NCI-H1105 treated with DMSO at 0.1 percent for 48 hours (cell line): ENCODE data around the gene FGFR2.

Experiments
- DNase-seq: peaks from one replicate; lab custom pipeline; 2025; lab: John Stamatoyannopoulos, UW

The FGFR2 gene

DNA sequence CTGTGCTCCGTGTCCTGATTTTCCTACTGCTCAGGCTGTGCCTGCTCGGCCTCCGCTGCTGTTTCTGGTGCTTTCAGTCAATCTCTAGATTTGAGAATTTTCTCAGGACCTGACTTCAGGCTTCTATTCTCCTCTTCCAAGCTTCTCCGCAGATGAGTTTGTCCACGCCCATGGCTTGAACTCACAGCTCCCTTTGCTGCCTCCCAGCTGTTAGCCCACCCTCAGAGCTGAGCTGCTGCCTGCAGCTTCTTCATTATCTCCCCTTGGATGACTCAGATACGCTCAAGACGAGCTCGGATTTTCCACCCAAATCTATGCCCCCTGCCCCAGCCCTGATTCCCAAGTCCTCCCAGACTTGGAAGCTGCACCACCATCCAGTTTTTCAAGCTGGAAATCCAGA, 104.7 kb downstream of the FGFR2 start:
- DNase-seq: no peak

DNA sequence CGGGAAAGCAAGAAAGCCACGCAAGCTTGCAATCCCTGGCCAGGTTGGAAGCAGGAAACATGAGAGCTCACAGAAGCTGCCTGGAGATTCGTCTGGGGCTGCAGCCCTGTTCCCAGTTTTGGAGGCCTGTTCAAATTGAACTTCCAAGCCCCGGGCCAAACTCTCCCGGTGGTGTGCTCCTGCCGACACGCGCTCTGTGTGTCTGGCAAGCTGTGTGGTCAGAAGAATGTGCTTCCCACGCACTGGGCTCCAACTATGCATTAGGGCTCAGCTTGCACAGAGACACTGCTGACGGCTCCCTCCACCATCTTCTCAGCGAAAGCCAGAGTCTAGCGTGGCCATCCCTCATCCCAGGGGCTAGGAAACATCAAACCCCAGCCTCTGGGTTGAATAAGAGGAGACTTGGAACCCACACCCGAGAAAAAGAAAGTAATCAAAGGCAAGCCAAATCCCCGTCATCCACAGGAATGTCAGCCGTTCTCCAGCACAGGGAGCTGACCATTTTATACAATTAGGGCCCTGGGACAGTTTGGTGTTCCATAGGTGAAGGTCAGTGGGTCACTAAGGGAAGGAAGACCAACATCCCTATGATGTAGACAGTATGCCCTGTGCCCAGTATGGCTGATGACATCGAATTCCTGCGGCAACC, 107.2 kb downstream of the FGFR2 start:
- no peak for DNase-seq

DNA sequence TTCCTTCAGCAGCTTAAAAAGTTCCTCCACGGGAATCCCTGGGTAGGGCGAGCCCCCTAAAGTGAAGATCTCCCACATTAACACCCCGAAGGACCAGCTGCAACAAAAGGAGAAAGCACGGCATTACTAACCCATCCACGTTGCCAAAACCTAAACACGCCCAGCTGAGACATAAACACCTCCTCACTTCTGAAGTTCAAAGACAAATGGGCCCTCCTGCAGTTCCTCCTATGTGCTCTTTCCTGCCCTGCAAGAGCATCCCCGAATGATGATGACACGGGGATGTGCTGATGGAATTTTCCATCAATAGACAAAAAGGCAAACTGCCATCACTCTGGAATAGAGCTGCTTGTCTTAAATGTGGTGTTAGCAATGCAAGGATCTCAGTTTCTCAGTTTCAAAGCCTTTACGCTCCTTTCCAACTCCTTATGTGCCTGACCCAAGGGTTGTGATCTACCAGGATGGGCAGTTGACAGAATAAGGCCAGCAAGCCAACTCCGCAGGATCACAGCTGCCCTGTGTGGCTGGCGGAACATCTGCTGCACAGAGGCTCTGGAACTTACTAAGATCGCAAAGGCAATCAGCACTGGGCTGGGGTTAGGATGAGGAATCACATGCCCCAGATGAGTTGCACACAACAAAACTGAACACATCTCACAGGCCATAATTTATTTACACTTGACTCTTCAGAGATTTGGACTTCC, 112.7 kb downstream of the FGFR2 start:
- DNase-seq: no peak

DNA sequence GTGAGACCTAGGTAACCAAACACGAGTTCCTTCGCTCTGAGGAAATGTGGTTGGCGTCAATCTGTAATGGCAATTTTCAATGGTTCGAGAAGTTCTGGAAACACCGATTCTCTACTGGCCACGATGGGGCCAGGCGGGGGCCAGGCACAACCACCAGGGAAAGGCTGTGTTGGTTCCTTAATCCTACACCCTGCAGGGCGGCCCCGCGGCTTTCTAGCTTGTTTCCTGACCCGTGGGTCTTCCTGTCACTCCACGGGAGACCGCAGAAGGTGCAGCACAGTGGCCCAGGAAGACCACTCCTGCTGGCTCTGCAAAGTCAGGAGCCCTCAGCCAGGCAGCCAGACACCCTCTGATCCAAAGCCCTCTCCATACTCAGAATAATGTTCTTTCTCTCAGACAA, 113.4 kb downstream of the FGFR2 start:
- DNase-seq: no peak

DNA sequence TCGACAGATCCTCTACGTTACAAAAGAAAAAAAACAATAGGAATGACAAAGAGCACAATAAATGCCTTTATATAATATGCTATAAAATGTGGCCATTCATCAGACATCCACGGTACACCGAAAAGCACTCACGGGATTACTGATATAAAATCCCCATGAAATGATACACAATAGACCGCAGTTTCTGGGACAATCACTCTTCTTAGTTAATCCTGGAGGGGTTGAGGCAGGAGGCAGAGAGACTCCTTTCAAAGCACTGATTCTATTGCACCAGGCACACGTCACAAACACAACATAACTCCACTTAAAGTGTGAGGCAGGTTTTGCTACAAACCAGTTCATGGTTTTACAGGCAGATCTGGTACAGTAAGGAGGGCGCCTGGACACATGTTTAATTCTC, 113.8 kb downstream of the FGFR2 start:
- DNase-seq: no peak

DNA sequence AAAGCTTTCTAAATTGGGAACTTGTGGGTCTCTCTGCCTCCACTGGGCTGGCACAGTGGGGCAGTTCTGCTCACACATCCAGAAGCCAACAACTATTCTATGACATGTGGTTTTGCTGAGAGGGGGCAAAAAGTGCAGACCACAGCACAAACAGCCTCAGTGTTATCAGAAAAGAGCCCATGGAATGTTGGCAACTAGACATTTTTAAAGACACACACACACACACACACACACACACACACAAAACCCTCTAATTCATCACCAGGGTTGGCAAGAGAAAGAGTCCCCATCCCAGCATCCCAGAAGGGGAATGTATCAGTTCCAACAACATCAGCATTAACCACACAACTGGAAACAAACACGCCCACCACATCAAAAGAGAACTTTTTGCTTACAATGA, 117.1 kb downstream of the FGFR2 start:
- no peak for DNase-seq

DNA sequence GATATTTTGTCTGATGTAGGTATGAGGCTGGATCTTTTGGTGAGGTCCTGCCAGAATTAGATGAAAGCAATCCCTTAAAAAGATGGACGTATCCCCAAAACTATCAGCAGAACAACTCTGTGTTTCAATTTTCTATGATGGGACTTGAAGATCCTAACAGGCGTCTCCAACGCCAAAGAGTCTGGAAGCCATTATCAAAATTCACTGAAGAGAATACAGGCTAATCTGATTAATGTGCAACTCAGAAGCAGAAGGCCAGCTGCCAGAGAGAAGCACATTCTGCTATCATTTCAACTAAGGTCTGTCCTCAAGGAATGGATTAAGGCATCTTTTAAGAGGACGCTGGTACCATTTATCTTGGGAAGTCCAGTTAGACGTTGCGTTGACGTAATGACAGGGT, 119.7 kb downstream of the FGFR2 start:
- no peak for DNase-seq

DNA sequence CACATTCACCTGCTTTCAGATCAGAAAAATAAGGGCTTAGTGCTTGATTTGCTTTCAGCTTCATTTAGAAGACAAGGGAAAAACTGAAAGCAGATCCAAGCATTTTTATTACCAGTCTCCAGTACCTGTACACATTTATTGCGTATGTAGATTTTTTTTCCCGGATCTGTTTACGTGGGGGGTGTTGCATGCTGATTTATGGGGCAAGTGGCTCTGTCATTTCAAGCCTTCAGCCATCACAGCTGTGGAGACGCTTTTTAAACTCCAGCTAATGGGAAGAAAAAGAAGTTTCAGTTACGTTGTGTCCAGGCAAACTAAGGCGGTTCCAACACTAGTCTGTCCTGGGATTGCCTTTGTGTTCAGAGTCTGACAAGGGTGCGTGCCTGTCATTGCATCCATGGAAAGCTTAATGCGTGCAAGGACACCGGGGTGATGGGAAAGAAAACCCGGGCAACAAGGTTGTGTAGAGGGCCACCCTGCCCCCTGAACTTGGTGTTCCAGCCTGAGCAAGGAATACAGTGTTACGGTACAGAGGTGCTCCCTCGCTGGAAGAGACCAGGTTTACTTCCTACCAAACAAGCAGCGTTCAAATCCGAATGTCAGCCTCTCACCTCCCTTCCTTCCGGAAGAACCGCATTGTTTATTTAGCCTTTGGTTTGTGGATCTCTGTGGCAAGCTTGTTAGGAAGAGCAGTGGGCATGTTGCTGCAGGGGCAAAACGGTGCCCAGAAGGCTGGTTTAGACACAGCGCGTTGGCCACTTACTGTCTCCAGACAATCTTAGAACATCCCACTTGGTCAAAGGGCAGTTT, 128.2 kb downstream of the FGFR2 start:
- DNase-seq: no peak

DNA sequence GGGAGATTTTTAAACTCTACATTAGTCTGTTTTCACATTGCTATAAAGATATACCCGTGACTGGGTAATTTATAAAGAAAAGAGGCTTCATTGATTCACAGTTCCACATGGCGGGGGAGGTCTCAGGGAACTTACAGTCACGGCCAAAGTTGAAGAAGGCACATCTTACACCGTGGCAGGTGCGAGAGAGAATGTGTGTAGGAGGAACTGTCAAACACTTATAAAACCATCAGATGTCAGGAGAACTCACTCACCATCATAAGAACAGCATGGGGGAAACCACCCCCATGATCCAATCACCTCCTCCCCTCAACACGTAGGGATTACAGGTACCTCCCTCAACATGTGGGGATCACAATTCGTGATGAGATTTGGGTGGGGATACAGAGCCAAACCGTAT, 129.5 kb downstream of the FGFR2 start:
- DNase-seq: no peak

DNA sequence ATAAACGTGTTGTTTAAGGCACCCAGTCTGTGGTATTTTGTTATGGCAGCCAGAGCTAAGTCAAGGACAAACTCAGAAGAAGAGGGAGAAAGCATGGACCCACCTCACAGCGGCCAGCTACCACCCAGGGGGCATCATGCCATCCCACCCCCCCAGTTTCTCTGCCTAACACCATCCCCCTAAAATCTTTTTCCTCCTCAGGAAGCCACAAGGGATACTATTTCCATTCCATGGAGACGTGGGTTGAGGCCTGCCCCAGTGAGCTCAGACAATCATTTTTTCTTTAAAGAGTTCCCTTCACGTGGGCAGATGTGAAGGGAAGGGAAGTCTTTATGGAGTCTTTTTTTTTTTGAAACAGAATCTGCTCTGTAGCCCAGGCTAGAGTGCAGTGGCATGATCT, 131.8 kb downstream of the FGFR2 start:
- DNase-seq: no peak

DNA sequence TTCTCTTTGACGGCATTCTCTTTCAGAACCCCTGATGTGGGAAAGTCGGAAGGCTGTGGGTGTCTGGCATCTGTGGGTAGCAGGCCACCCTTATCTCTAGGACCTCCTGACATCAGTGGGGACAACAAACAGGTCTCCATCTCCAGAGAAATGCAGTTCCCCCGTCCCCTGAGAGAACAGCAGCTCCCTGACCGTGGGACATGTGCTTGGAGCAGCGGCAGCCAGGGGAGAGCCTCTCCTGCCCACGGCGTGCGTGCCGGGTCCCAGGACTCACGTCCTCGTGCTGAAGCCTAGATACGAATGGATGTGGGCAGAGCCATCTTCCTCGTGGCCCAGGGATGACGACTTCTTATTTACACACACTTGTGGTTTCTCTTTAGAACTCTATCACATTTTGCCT, 133.0 kb downstream of the FGFR2 start:
- DNase-seq: no peak

DNA sequence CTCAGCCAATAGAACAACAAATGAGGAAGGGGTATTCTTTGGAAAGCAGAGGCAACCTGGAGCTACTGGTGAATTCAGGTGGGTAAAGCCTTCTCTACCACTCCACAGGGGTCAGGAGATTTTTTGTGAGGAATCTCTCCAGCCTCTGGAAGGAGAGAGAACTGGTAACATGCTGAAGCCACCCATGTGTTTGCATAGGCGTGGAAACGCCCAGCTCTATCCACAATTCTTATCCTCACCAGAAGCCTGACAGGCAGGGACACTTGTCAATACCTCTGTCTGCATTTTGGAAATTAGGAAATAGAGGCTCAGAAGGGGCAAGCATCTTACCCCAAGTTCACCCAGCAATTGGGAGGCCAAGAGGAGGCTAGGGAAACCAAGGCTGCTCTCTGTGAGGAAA, 133.7 kb downstream of the FGFR2 start:
- DNase-seq: no peak

DNA sequence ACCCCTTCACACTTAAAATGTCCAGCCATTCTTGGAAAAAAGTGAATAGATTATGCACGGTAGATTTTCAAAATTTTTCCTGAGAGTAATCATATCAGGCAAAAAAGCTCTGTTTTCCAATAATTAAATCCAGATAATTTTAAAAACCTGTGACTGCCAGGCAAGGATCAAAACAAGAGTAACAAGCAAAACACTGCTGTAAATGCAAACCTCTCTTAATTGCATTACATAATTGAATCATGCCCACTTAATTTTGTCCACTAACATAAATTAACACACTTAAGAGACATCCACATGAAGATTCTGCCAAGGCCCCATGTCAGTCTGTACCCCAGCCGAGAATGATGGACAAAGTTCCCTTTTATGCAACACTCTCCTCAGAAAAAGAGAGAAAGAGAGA, 135.3 kb downstream of the FGFR2 start:
- DNase-seq: no peak

DNA sequence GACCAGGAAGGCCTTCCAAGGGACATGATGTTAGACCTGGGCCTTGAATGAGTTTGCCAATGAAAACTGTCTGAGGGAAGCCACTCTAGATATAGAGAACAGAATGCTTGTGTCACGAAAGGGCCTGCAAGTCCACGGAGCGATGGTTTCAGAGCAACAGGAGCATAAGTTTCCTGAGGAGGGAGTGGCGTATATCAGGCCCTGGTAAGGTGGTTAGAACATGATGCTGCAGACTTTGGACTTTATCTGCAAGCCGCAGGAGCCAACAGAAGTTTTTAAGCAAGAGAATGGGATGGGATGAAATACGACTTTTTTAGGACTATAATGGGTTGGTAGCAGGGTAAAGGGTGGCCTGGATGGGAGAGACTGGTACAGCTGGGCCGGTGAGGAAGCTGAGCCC, 136.0 kb downstream of the FGFR2 start:
- DNase-seq: no peak

DNA sequence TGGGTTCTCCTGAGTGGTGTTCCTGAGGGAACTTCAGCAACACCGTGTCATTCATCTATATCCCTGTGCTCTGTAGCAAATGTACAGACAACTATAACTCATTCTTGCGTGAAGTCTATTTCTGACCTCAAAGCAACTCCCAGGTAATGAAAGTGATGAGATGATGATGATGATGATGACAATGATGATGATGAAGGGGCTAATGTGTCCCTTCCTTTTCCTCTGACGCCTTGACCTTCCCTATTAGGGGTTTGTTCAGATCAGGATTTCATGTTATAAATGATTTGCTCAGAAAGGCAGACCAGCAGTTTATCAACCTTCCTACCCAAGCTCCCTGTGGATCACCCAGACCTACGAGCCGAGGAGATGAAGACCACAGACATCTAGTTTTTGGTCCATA, 136.9 kb downstream of the FGFR2 start:
- no peak for DNase-seq

DNA sequence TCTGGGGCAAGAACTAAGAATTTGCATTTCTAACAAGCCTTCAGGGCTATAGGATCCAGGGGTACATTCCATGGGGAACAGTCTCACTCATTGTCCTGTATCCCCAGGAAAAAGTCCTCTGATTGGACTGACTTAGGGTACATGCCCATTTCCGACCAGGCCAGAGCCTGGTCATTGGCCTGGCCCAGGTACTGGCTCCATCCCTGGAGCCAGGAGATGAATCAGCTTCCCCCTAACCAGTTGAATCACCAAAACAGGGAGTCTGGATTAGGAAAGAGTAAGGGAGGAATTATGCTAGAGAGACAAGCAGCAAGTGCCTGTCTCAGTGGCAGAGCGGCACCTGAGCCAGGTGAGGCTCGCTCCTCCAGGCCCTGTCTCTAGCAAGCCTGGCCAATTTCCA, 137.5 kb downstream of the FGFR2 start:
- DNase-seq: no peak

DNA sequence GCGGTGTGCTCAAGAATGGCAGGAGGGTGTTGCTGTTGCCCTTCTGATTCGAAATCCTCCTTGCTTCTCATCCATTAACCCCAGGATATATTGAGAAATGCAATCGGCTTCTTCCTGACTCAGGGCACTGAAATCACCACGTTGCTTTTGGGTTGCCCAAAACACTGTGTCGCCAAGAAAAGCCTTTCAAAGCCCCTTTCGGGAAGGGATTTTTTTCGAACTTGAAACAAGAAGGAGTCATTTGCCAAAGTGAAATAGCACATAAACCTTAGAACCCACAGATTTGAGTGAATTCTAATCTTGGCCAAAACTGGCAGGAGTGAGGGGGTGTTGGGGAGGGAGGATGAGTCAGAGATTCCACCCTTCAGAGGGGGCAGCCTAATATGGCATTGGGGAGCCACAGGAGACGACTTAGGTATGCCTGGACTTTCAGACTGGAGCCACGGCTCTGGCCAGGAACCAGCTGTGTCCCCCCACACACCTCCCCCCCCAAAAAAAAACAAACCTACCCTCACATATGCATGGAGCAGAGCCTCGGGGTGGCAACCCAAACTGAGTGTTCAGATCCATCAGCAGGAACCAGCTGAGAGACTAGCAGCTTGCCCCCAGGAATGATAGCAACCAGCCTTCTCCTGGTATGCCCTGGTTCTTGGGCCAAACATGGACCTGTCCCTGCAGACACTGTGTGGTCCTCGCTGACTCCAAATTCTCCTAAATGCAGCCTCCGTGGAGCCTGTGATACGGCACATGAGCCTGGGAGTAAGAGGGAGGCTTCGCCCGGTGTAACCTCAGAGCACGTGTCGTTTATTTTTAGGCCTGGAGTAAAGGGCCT, 138.4 kb downstream of the FGFR2 start:
- no peak for DNase-seq

DNA sequence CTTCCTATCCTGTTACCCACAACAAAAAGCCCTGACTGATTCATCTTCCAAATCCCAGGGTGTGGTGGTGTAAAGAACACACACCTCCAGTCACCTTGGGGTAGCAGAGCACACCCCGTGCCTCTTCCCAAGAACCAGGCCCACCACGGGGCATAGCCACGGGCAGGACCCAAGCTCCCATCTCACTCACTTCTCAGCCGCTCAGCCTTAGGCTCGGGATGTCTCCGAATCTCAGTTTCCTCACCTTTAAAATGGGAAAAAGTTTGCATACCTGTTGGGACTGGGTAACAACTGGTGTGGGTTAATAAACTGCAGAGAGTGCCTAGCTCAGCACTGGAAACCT, 139.0 kb downstream of the FGFR2 start:
- no peak for DNase-seq

DNA sequence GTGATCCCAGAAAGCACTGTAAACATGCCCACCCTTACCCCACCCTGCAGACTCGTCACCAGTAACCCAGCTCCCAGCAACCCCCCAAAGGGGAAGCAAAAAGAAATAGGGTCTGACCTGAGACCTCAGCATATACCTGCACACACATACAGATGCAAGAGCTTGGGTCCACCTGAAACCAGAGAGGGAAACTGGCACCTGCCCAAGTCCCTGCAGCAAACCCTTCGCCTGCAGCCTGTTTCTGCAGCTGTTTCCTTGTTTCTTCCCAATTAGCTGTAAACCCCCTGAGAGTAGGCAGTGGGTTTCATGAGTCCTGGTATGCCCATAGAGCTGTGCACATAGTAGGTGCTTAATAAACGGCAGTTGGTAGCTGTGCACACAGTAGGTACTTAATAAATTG, 140.5 kb downstream of the FGFR2 start:
- DNase-seq: no peak

DNA sequence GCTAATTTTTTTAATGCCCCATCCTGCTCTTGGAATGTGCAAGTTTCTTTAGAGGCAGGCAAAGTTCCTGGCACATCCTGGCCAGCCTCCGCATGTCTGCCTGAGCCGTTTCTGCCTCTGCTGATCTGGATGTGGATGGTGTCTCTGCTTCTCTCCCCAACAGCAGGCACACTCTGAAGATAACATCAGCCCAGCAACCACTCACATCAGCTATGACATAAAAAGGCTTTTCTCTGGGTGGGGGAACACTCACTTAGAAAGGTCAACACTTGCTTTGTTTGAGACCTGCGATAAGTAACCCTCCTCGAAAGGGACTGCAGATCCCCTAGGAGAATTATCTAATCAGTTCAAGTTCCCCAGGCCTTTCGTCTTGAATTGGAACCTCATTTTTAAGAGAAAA, 142.9 kb downstream of the FGFR2 start:
- DNase-seq: no peak

DNA sequence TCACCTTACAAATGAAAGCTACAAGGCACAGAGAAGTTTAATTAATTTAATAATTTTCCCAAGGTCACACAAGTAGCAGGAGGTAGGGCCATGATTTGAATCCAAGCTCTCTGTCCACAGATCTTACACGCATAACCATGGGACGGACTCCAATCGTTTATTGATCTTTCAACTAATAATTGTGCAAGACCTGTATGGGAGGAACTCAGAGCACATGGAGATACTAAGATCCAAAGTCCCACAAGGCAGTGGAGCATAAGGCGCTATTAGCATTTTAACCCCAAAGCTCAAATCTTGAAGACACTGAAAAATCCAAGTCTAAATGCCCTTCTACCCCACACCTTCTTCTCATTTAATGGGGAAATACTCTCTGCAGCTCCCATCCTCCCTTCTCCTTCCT, 143.5 kb downstream of the FGFR2 start:
- DNase-seq: no peak

DNA sequence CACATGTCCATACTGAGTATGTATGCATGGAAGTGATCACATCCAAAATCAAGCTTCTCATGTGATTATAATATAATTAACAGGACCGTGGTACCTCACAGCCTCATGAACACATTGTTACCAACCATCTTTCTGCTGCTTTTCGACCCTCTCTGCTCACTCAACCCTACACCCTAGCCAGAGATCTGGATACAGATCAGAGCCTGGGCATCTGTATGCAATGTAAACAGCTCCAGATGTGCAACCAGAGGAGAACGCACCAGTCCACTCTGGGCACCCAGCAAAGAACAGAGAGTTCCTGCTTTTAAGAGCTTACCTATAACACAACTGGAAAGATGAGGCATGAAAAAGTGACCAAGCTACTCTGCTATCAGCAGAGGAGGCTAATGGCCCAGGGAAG, 145.1 kb downstream of the FGFR2 start:
- DNase-seq: no peak

DNA sequence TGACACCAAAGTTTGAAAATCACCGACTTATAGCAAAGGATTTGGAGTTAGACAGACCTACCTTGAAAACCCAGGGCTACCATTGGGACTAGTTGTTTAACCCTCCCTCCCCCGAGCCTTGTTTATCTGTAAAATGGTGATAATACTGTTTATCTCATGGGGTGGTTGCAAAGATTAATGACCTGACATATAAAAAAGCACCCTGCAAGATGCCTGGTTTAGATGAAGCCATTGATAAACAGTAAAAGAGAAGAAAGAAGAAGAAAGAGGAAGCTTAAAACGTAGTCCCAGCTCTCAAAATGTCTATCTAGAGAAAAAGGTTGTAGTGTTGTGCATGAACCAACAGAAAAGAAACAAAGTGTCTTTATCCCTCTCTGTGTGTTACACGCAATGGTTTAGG, 145.7 kb downstream of the FGFR2 start:
- no peak for DNase-seq
